SK-N-SH treated with all-trans-retinoic acid at 6 μM for 48 hours (cell line): ENCODE results near the gene AMZ1.

Experiments
- ISL1 ChIP-seq: fragments of 250-450 bp; sonication (Bioruptor Pico); IDR thresholded peaks from 2 replicates; pipeline ENCODE4 v2.1.2; 2022; ENCODE audit warnings: mild to moderate bottlenecking, moderate library complexity
- RARB ChIP-seq: fragments of 250-450 bp; sonication (Bioruptor Pico); IDR thresholded peaks from 2 replicates; pipeline ENCODE4 v1.8.0; 2021; ENCODE audit warnings: mild to moderate bottlenecking, moderate library complexity
- TOX ChIP-seq: fragments of 250-450 bp; sonication (Bioruptor Pico); IDR thresholded peaks from 2 replicates; pipeline ENCODE4 v1.8.0; 2021; ENCODE audit warnings: mild to moderate bottlenecking, moderate library complexity, borderline replicate concordance
- ZFP30 ChIP-seq: fragments of 450-650 bp; formaldehyde crosslinking; IDR thresholded peaks from 2 replicates; pipeline ENCODE4 v1.5.0; 2022; ENCODE audit warnings: mild to moderate bottlenecking, moderate library complexity
- ZNF70 ChIP-seq: fragments of 450-650 bp; formaldehyde crosslinking; IDR thresholded peaks from 2 replicates; pipeline ENCODE4 v1.5.0; 2020; ENCODE audit warnings: mild to moderate bottlenecking, moderate library complexity
- TF ChIP-seq, protein P1 (sequence below): fragments of 250-450 bp; sonication (Bioruptor Pico); IDR thresholded peaks from 2 replicates; pipeline ENCODE4 v1.5.0; 2020; ENCODE audit warnings: mild to moderate bottlenecking, moderate library complexity
- TF ChIP-seq, protein P2 (sequence below): fragments of 250-450 bp; sonication (Bioruptor Pico); IDR thresholded peaks from 2 replicates; pipeline ENCODE4 v1.5.1; 2020; ENCODE audit warnings: low read depth, mild to moderate bottlenecking, moderate library complexity

- TF ChIP-seq, protein P1, sequence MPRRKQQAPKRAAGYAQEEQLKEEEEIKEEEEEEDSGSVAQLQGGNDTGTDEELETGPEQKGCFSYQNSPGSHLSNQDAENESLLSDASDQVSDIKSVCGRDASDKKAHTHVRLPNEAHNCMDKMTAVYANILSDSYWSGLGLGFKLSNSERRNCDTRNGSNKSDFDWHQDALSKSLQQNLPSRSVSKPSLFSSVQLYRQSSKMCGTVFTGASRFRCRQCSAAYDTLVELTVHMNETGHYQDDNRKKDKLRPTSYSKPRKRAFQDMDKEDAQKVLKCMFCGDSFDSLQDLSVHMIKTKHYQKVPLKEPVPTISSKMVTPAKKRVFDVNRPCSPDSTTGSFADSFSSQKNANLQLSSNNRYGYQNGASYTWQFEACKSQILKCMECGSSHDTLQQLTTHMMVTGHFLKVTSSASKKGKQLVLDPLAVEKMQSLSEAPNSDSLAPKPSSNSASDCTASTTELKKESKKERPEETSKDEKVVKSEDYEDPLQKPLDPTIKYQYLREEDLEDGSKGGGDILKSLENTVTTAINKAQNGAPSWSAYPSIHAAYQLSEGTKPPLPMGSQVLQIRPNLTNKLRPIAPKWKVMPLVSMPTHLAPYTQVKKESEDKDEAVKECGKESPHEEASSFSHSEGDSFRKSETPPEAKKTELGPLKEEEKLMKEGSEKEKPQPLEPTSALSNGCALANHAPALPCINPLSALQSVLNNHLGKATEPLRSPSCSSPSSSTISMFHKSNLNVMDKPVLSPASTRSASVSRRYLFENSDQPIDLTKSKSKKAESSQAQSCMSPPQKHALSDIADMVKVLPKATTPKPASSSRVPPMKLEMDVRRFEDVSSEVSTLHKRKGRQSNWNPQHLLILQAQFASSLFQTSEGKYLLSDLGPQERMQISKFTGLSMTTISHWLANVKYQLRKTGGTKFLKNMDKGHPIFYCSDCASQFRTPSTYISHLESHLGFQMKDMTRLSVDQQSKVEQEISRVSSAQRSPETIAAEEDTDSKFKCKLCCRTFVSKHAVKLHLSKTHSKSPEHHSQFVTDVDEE: no peak
- no peak for TF ChIP-seq RARB
- no peak for TF ChIP-seq ZNF70 (CRISPR knock-in tag)
- no peak for TF ChIP-seq TOX (CRISPR knock-in tag)
- TF ChIP-seq ZFP30: no peak
- TF ChIP-seq, protein P2, sequence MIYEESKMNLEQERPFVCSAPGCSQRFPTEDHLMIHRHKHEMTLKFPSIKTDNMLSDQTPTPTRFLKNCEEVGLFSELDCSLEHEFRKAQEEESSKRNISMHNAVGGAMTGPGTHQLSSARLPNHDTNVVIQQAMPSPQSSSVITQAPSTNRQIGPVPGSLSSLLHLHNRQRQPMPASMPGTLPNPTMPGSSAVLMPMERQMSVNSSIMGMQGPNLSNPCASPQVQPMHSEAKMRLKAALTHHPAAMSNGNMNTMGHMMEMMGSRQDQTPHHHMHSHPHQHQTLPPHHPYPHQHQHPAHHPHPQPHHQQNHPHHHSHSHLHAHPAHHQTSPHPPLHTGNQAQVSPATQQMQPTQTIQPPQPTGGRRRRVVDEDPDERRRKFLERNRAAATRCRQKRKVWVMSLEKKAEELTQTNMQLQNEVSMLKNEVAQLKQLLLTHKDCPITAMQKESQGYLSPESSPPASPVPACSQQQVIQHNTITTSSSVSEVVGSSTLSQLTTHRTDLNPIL (CRISPR knock-in tag): no peak
- TF ChIP-seq ISL1 (CRISPR knock-in tag): no peak
Measured at GRCh38 chr7:2681929-2682799, 5.8 kb upstream of the AMZ1 start.
